CD4-positive, alpha-beta T cell treated with Interferon gamma for 1 hour (primary cell): ENCODE data around the gene ISG20.
A peak's percentile ranks its signal among the peaks of the same experiment; 100 is the strongest.

ENCODE experiments used
- DNase-seq: peaks from one replicate; pipeline ENCODE4 v3.0.0-alpha.2; 2020

The ISG20 gene

GRCh38 chr15:88638626-88639372, at the start of gene ISG20:
Gene ISG20 (plus strand): TSS chr15:88639016. CDS start chr15:88639367, 351 bp downstream.
- peak; percentile 99 for DNase-seq

GRCh38 chr15:88590759-88591158, 48.1 kb upstream of the ISG20 start:
- no peak for DNase-seq

- no peak for DNase-seq
These were observed 47.4 kb upstream of the ISG20 start for GRCh38 chr15:88591384-88591783.

GRCh38 chr15:88603885-88604284, 34.9 kb upstream of the ISG20 start:
- DNase-seq, result no peak

- DNase-seq, result no peak
These were observed 34.2 kb upstream of the ISG20 start for GRCh38 chr15:88604381-88605188.

GRCh38 chr15:88605189-88606069, 33.4 kb upstream of the ISG20 start:
- DNase-seq, result no peak

GRCh38 chr15:88606070-88606794, 32.6 kb upstream of the ISG20 start:
- DNase-seq, result no peak

GRCh38 chr15:88607951-88608350, 30.9 kb upstream of the ISG20 start:
- DNase-seq, result no peak

GRCh38 chr15:88608607-88609181, 30.1 kb upstream of the ISG20 start:
- DNase-seq, result no peak

- no peak for DNase-seq
These were observed 29.3 kb upstream of the ISG20 start for GRCh38 chr15:88609344-88610090.

- no peak for DNase-seq
These were observed 28.1 kb upstream of the ISG20 start for GRCh38 chr15:88610701-88611231.

- no peak for DNase-seq
These were observed 26.5 kb upstream of the ISG20 start for GRCh38 chr15:88612186-88612796.

- no peak for DNase-seq
These were observed 25.5 kb upstream of the ISG20 start for GRCh38 chr15:88613074-88613944.

GRCh38 chr15:88615303-88616107, 23.3 kb upstream of the ISG20 start:
- DNase-seq, result no peak

- DNase-seq, result no peak
These were observed 22.6 kb upstream of the ISG20 start for GRCh38 chr15:88616240-88616639.

- no peak for DNase-seq
These were observed 21.6 kb upstream of the ISG20 start for GRCh38 chr15:88617031-88617722.

GRCh38 chr15:88617790-88618189, 21.0 kb upstream of the ISG20 start:
- DNase-seq, result no peak

- no peak for DNase-seq
These were observed 20.1 kb upstream of the ISG20 start for GRCh38 chr15:88618686-88619085.
